ENCODE results near the gene SMTNL2. TPM values are rescaled to one million over a fixed set of nuclear protein-coding genes. Genes with fewer than 3 reads are reported as not detected.
A peak's percentile ranks its signal among the peaks of the same experiment; 100 is the strongest.
"Not testable (repeated sequence)": the region's sequence is repeated elsewhere in the genome, so short reads cannot be mapped to it uniquely, and the experiment has no call there.

Gene SMTNL2
- total RNA-seq, 1 experiment from 2014 or later, result not detected

- no peak for DNase-seq (ENCODE audit: low read depth)
Measured at GRCh38 chr17:4602041-4602440, 17.7 kb downstream of the SMTNL2 start.

- DNase-seq (ENCODE audit: low read depth), result peak; percentile 69
Measured at GRCh38 chr17:4604111-4604644, 19.8 kb downstream of the SMTNL2 start.

GRCh38 chr17:4604736-4605135 lies 20.4 kb downstream of the SMTNL2 start:
- not testable (repeated sequence) for DNase-seq (ENCODE audit: low read depth)

- DNase-seq (ENCODE audit: low read depth), result peak; percentile 40
Measured at GRCh38 chr17:4605826-4606225, 21.5 kb downstream of the SMTNL2 start.

GRCh38 chr17:4607261-4607741 lies 23.0 kb downstream of the SMTNL2 start:
- no peak for DNase-seq (ENCODE audit: low read depth)

- DNase-seq (ENCODE audit: low read depth), result peak; percentile 31
Measured at GRCh38 chr17:4607773-4608187, 23.5 kb downstream of the SMTNL2 start.

GRCh38 chr17:4609761-4610160 lies 25.4 kb downstream of the SMTNL2 start:
- DNase-seq (ENCODE audit: low read depth), result no peak

GRCh38 chr17:4610162-4610561 lies 25.8 kb downstream of the SMTNL2 start:
- DNase-seq (ENCODE audit: low read depth), result no peak

- DNase-seq (ENCODE audit: low read depth), result no peak
Measured at GRCh38 chr17:4610656-4611055, 26.3 kb downstream of the SMTNL2 start.

GRCh38 chr17:4616476-4616875 lies 32.1 kb downstream of the SMTNL2 start:
- DNase-seq (ENCODE audit: low read depth), result no peak

GRCh38 chr17:4617090-4617489 lies 32.8 kb downstream of the SMTNL2 start:
- DNase-seq (ENCODE audit: low read depth), result no peak

- no peak for DNase-seq (ENCODE audit: low read depth)
Measured at GRCh38 chr17:4617590-4618351, 33.4 kb downstream of the SMTNL2 start.

GRCh38 chr17:4620531-4621101 lies 36.3 kb downstream of the SMTNL2 start:
- no peak for DNase-seq (ENCODE audit: low read depth)

- no peak for DNase-seq (ENCODE audit: low read depth)
Measured at GRCh38 chr17:4622375-4622774, 38.0 kb downstream of the SMTNL2 start.

- DNase-seq (ENCODE audit: low read depth), result no peak
Measured at GRCh38 chr17:4623249-4623648, 38.9 kb downstream of the SMTNL2 start.

GRCh38 chr17:4624451-4624911 lies 40.2 kb downstream of the SMTNL2 start:
- DNase-seq (ENCODE audit: low read depth), result not testable (repeated sequence)

- peak; percentile 43 for DNase-seq (ENCODE audit: low read depth)
Measured at GRCh38 chr17:4625181-4625617, 40.9 kb downstream of the SMTNL2 start.

GRCh38 chr17:4626734-4627256 lies 42.5 kb downstream of the SMTNL2 start:
- no peak for DNase-seq (ENCODE audit: low read depth)

- no peak for DNase-seq (ENCODE audit: low read depth)
Measured at GRCh38 chr17:4631431-4631830, 47.1 kb downstream of the SMTNL2 start.

- peak; percentile 26 for DNase-seq (ENCODE audit: low read depth)
Measured at GRCh38 chr17:4631836-4632580, 47.7 kb downstream of the SMTNL2 start.

- no peak for DNase-seq (ENCODE audit: low read depth)
Measured at GRCh38 chr17:4632581-4632920, 48.2 kb downstream of the SMTNL2 start.

GRCh38 chr17:4633643-4634042 lies 49.3 kb downstream of the SMTNL2 start:
- DNase-seq (ENCODE audit: low read depth), result no peak
